Suprapubic skin (tissue), 4 donors: Measurements from ENCODE around the gene EXD2. TPM values are rescaled to one million over a fixed set of nuclear protein-coding genes. Genes with fewer than 3 reads are reported as not detected.

Experiments
- DNase-seq, 2 donors: peaks; one replicate each; pipeline ENCODE4 v3.0.0-alpha.2; 2019; ENCODE audit warnings: low spot score in 2 of 2
- H3K27ac ChIP-seq: fragments of 200-600 bp; sonication (generic); one replicate; pipeline ENCODE4 v1.5.1; 2019
- H3K27me3 ChIP-seq: fragments of 200-600 bp; sonication (generic); one replicate; pipeline ENCODE4 v1.5.1; 2019
- H3K36me3 ChIP-seq: fragments of 200-600 bp; sonication (generic); one replicate; pipeline ENCODE4 v1.5.1; 2019
- H3K4me1 ChIP-seq: fragments of 200-600 bp; sonication (generic); one replicate; pipeline ENCODE4 v1.5.1; 2019
- H3K4me3 ChIP-seq: fragments of 200-600 bp; sonication (generic); one replicate; pipeline ENCODE4 v1.5.1; 2019; ENCODE audit warnings: mild to moderate bottlenecking
- H3K9me3 ChIP-seq: fragments of 200-600 bp; sonication (generic); one replicate; pipeline ENCODE4 v1.5.1; 2019
- CTCF ChIP-seq, 2 donors: fragments of 200-600 bp in 1 of 2; fragments of 450-650 bp in 1 of 2; sonication (generic) in 1 of 2; IDR thresholded peaks; one replicate each; pipeline ENCODE4 v1.5.1; 2016 to 2019; ENCODE audit warnings: antibody characterized with exemption in 2 of 2, mild to moderate bottlenecking in 1 of 2, moderate library complexity in 1 of 2
- EP300 ChIP-seq: sonication (generic); formaldehyde crosslinking; IDR thresholded peaks from one replicate; pipeline ENCODE4 v1.6.1; 2017; ENCODE audit warnings: antibody characterized with exemption
- POLR2A ChIP-seq, 2 donors: fragments of 450-650 bp; IDR thresholded peaks; one replicate each; pipeline ENCODE4 v1.6.1; 2017; ENCODE audit warnings: antibody characterized with exemption in 2 of 2, mild to moderate bottlenecking in 2 of 2, moderate library complexity in 2 of 2
- POLR2AphosphoS5 ChIP-seq, 3 donors: sonication (generic); formaldehyde crosslinking; IDR thresholded peaks; one replicate each; pipeline ENCODE4 v1.6.1; 2017; ENCODE audit warnings: antibody characterized with exemption in 3 of 3
- WGBS: methylation state at CpG from one replicate; pipeline ENCODE4 v1.1.5; 2018; 5-methylcytosine and 5-hydroxymethylcytosine counted together
- total RNA-seq, 4 donors: library from RNA; depleted of rRNA; stranded (reverse); fragments of >200 nt; gene quantifications; one replicate each; pipeline ENCODE4 v1.1.0, GENCODE V29; 2016

The EXD2 gene
- total RNA-seq, 4 donors from 2014 or later, result 17.6 to 26.8 (median 19.6) TPM

- 0% methylated on average over 9 of the region's 57 CpGs for WGBS
- TF ChIP-seq EP300 (no peak), CTCF (IDR thresholded peaks at IDR 0.05) (peak; percentile 40 to 64), POLR2A (IDR thresholded peaks at IDR 0.05) (peak in 1 of 2 donors; percentile 9), POLR2AphosphoS5 (IDR thresholded peaks at IDR 0.05) (peak in 1 of 3 donors; percentile 6)
- peaks cover 6% of the 10 kb centered on the region for H3K36me3 ChIP-seq
- no peaks in the 10 kb centered on the region for H3K27me3 ChIP-seq
- H3K4me1 ChIP-seq, result peaks cover 44% of the 10 kb centered on the region
- H3K27ac ChIP-seq, result peak overlapping the region; percentile 94
- H3K4me3 ChIP-seq, result peak overlapping the region; percentile 98
- H3K9me3 ChIP-seq, result no peaks in the 10 kb centered on the region
- DNase-seq, result peak; percentile 83 to 84
These were observed 39.7 kb upstream of the EXD2 start for GRCh38 chr14:69151458-69152180.

GRCh38 chr14:69152181-69152901 lies 39.0 kb upstream of the EXD2 start:
- Histone ChIP-seq H3K4me3 (peak overlapping the region; percentile 98), H3K9me3 (no peaks in the 10 kb centered on the region), H3K36me3 (peaks cover 6% of the 10 kb centered on the region), H3K27me3 (no peaks in the 10 kb centered on the region), H3K4me1 (peaks cover 44% of the 10 kb centered on the region), H3K27ac (peak overlapping the region; percentile 94)
- WGBS, result under 1% methylated on average over 28 of the region's 38 CpGs
- peak; percentile 68 to 79 for DNase-seq
- TF ChIP-seq EP300, result no peak
- TF ChIP-seq POLR2A (IDR thresholded peaks at IDR 0.05), result no peak
- no peak for TF ChIP-seq CTCF (IDR thresholded peaks at IDR 0.05)
- TF ChIP-seq POLR2AphosphoS5 (IDR thresholded peaks at IDR 0.05), result no peak

GRCh38 chr14:69152902-69153151 lies 38.5 kb upstream of the EXD2 start, which contains the start of gene DCAF5:
Gene DCAF5 (minus strand): TSS chr14:69153119. CDS start chr14:69152978, 141 bp downstream.
- Histone ChIP-seq H3K4me3 (peak within 1 kb of the TSS; percentile 98), H3K36me3 (peaks cover 6% of the 10 kb centered on the region), H3K27me3 (no peaks in the 10 kb centered on the region), H3K9me3 (no peaks in the 10 kb centered on the region), H3K4me1 (peaks cover 44% of the 10 kb centered on the region), H3K27ac (peak within 1 kb of the TSS; percentile 94)
- peak; percentile 95 to 97 for DNase-seq
- WGBS, result 2% methylated on average over 9 of the region's 26 CpGs
- TF ChIP-seq CTCF (IDR thresholded peaks at IDR 0.05) (no peak), POLR2A (IDR thresholded peaks at IDR 0.05) (no peak), EP300 (no peak), POLR2AphosphoS5 (IDR thresholded peaks at IDR 0.05) (no peak)

GRCh38 chr14:69153152-69153872 lies 38.0 kb upstream of the EXD2 start:
- Histone ChIP-seq H3K4me3 (peak overlapping the region; percentile 98), H3K4me1 (peaks cover 43% of the 10 kb centered on the region), H3K27me3 (no peaks in the 10 kb centered on the region), H3K9me3 (no peaks in the 10 kb centered on the region), H3K27ac (peak overlapping the region; percentile 94), H3K36me3 (peaks cover 4% of the 10 kb centered on the region)
- 0% methylated on average over 28 of the region's 72 CpGs for whole genome bisulfite sequencing
- DNase-seq, result peak in 1 of 2 donors; percentile 74
- TF ChIP-seq POLR2AphosphoS5 (IDR thresholded peaks at IDR 0.05) (peak in 1 of 3 donors; percentile 29), EP300 (no peak), POLR2A (IDR thresholded peaks at IDR 0.05) (peak in 1 of 2 donors; percentile 58), CTCF (IDR thresholded peaks at IDR 0.05) (no peak)
